SK-N-DZ (cell line): Measurements from ENCODE around the gene MKLN1.

ENCODE experiments used
- DNase-seq: peaks from one replicate; pipeline ENCODE4 v3.0.0-alpha.2; 2015; ENCODE audit warnings: low spot score

MKLN1 gene

DNA sequence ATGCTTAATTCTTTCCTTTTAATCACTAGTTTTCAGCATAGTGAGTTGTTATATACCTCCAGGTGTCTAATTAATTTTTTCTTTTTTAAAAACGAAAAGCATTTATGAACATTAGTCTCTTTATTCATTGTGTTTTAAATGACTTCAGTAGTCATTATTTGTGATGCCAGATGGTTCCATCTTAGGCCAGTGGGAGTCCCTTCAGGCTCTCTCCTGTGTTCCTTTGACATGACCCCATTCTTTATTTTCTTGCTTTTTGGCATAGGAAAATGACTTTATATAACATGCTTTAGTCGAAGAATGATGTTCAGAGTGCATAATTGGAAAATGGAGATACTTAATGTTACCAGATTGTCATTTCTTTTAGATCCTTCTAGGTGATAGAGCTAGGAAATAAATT is 24.4 kb downstream of the MKLN1 start:
- DNase-seq, result no peak

DNA sequence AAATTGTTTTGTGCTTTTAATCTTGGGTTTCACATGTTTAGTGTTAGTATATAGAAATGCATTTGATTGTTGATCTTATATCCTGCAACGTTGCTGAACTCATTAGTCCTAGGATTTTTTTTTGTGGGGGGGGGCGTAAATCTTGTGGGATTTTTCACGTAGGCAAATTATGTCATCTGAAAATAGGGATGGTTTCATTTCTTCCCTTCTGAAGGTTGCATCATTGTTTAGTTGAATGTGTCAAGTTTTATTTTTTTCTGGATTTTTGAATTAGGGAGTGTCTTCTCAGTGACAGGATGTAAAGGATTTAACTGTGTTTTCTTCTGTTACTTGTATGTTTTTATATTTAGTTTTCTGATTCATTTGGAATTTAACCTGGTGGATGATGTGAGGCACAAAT is 26.7 kb downstream of the MKLN1 start:
- DNase-seq, result no peak

DNA sequence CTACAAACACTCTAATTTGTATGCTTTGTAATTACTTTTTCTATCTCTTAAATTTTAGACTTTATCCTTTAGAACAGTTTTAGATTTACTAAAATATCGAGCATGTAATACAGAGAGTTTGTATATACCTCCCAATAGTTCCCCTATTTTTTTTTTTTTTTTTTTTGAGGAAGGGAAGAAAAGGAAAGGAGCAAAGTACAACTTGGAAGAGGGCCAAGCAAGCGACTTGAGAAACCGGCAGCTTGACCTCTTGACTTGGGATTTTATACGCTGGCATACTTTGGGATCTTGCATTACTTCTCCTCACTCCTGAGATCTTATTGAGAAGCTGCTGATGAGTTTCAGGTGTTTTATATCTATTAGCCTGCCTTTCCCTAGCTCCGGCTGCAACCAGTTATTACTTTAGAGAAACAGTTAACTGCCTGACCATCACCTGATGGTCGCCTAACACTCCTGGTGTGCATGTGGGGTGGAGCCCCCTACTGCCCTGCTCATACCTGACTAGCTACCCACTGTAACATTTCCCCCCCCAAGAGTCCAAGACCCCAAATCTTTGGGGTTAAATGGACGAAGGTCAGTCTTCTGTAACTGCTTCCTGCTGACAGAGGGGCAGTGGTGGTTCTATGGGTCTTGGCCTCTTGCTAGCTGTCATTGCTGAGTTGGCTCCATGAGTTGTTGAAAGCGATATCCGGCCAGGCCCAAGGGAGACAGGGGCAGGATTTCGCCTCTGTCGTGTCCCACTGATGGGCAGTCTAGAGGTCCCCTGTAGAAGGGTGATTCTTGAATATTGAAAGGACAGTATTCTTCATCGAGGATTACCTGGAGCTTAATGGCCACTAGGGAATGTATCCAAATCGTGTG is 28.5 kb downstream of the MKLN1 start:
- no peak for DNase-seq

DNA sequence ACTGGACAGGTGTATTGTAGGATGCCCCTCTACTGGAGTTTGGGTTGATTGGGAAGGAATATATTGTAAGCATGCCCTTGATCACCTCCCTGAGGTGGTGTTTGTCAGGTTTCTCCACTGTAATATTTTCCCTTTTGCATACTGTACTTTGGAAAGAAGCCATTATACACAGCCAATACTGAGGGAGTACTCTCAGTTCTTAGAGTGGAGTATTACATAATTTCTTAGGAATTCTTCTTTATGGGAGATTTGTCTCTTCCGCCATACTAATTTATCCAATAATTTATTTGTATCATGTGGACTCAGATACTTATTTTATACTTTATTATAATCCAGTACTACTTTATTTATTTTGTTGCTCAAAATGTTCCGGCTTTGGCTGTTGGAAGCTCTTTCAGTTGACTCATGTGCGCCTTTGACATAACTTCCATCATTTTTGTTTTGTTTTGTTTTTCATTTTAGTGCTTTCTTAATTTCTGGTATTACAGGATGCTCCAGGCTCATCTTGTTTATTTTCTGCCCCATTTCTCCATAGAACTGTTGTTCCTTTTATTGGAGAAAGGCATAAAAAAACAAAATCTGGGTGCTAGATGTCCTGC is 29.7 kb downstream of the MKLN1 start:
- DNase-seq, result no peak

DNA sequence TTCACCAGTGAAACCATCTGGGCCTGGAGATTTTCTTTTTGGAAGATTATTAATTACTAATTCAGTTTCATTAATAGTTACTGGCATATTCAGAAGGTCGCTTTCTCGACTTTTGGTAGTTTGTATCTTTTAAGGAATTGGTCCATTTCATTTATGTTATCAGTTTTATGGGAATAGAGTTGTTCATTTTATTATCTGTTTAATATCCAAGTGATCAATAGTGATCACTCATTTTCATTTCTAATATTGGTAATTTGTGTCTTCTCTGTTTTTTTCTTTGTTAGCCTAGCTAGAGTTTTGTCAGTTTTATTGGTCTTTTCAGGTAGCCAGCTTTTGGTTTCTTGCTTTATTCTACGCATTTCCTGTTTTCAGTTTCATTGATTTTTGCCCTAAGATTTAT is 31.0 kb downstream of the MKLN1 start:
- no peak for DNase-seq

- DNase-seq, result no peak
These were observed 31.6 kb downstream of the MKLN1 start for GRCh38 chr7:131359136-131359776.

DNA sequence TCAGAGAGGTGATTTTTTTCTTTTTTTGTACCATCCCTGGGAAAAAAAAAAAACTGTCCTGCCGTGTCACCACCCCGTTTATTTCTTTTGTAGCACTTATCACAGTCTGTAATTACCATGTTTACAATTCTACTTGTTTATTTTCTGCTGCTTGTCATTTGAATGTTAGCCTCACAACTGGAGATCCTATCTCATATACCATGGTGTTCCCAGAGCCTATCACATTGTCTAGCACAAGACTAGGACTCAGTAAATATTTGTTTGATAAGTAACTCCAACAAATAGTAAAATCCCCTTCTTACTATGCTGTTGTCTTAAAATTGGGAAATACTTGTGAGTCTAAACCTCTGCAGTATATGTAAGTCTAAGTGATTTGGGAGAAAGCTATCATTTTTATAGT is 36.0 kb downstream of the MKLN1 start:
- DNase-seq, result no peak

DNA sequence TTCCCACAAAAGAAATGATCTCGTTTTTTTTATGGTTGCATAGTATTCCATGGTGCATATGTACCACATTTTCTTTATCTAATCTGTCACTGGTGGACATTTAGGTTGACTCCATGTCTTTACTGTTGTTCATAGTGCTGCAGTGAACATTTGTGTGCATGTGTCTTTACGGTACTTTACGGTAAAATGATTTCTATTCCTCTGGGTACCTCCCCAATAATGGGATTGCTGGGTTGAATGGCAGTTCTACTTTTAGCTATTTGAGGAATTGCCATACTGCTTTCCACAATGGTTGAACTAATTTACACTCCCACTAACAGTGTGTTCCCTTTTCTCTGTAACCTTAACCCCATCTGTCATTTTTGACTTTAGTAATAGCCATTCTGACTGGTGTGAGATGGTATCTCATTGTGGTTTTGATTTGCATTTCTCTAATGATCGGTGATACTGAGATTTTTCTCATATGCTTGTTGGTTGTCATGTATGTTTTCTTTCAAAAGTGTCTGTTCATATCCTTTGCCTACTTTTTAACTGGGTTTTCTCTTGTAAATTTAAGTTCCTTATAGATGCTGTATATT is 37.2 kb downstream of the MKLN1 start:
- no peak for DNase-seq

- no peak for DNase-seq
These were observed 38.2 kb downstream of the MKLN1 start for GRCh38 chr7:131365838-131366237.

DNA sequence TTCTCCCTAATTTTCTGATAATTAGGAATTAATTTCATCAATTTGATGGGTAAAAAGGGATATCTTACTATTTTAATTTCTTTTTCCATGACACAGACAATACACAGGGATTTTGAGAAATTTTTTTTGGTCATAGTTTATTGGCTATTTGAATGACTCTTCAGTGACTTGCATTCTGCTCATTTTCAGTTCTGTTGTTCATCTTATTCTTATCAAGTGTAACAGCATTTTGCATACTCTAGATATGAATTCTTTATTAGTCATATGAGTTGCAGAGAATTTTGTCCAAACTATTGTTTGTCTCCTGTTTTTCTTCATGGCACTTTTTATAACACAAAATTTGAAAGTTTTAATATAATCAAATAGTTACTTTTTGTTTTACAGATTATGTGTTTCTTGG is 41.7 kb downstream of the MKLN1 start:
- DNase-seq, result no peak

DNA sequence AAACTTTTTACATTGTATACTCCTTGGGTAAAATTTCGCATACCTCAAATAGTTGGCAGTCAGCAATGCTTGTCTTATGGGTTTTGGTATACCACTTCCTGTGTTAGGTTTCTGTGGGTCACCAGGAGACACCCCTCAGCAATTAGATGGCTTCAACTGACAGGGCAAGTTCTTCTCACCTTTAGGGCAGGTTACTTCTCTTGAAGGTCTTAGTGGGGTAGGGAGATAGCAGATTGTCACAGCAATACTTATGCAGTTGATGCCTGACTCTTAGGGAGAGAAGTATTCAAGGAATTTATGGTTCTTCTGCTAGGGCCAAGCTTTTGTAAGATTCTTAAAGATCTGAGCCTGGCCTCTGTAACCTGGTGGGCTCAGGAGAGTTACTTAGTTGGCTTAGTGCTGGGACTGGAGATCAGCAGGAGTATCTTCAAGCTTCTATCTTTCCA is 42.9 kb downstream of the MKLN1 start:
- DNase-seq, result no peak

DNA sequence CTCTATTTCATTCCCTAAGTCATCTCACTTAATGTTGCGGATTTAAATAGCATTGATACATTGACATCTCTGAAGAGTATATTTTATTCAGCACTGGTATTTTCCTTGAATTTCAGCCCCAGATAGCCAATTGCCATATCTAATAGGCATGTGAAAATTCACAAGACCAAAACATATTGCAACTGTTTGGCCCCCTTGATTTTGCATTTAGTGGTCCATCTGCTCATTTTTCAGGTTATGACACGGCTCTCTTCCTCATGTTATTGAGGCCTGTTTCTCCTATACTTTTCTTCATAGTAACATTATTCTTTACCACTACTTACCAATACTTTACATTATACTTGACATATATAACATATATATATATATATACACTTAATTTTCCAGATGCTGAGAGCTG is 43.7 kb downstream of the MKLN1 start:
- no peak for DNase-seq

GRCh38 chr7:131372554-131372953 is 44.9 kb downstream of the MKLN1 start:
- no peak for DNase-seq

- DNase-seq, result no peak
These were observed 47.1 kb downstream of the MKLN1 start for GRCh38 chr7:131374821-131375220.

DNA sequence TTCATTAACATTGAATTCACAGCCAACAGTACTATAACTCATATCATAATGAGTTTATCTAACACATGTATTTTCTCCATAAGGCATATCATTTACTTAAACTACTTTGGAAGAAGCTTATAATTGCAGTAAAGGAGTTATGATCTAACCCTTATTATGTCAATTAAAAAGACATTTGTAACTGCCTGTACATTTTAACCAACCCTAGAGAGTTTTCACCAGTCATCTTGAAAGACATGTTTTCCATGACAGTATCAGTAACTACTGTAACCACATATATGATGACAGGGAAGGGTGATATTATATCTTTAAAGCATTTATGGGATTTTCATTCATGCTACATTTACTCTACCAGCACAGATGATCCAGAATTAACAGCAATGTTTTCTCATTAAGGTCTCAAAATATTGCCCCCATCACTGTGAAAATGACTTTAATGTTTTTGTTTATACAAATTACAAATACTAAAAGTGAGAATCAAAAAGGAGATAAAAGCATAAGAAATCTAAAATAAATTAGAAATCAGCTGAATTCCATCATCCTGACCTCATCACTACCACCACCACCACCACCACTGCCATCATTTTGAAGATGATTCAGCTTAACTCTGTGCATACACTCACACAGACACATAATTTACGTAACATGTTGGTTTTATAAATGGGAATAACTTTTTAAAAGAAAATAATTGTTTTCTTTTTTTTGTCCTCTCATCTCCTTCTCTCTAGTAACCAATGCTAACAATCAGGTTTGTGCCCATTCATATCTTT is 53.6 kb downstream of the MKLN1 start:
- DNase-seq, result peak; percentile 45

- no peak for DNase-seq
These were observed 56.0 kb downstream of the MKLN1 start for GRCh38 chr7:131383417-131384285.

DNA sequence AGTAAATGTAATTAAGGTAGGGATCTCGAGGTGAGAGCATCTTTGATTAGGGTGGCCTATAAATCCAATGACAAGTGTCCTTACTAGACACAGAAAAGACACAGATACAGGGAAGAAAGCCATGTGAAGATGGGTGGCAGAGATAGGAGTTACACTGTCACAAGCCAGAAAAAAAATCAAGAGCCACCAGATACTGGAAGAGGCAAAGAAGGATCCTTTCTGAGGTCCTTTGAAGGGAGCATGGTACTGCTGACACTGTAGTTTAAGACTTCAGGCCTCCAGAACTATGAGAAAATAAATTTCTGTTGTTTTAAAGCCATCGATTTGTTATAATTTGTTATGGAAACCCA is 56.6 kb downstream of the MKLN1 start:
- peak; percentile 96 for DNase-seq

GRCh38 chr7:131385039-131385605 is 57.4 kb downstream of the MKLN1 start:
- DNase-seq, result peak; percentile 20

GRCh38 chr7:131388126-131388525 is 60.5 kb downstream of the MKLN1 start:
- DNase-seq, result no peak

- DNase-seq, result no peak
These were observed 62.6 kb downstream of the MKLN1 start for GRCh38 chr7:131390275-131390674.
